H9 (cell line): ENCODE results near the gene COL27A1. TPM values are rescaled to one million over a fixed set of nuclear protein-coding genes. Genes with fewer than 3 reads are reported as not detected.
"Not testable (repeated sequence)": the region's sequence is repeated elsewhere in the genome, so short reads cannot be mapped to it uniquely, and the experiment has no call there.

Experiments
- DNase-seq: peaks from one replicate; pipeline ENCODE4 v3.0.0-alpha.2; 2017
- H2AFZ ChIP-seq: one replicate; pipeline ENCODE4 v1.6.1; 2013; ENCODE audit warnings: mild to moderate bottlenecking, low read length, control low read depth, moderate library complexity
- H2AK5ac ChIP-seq: 2 replicates; pipeline ENCODE4 v1.6.1; 2013; ENCODE audit warnings: low read length, control low read depth, mixed read lengths; ENCODE audit not compliant: insufficient read length
- H2BK120ac ChIP-seq: one replicate; pipeline ENCODE4 v1.6.1; 2013; ENCODE audit warnings: low read depth, mild to moderate bottlenecking, low read length, control low read depth, inconsistent platforms; ENCODE audit not compliant: poor library complexity, severe bottlenecking
- H2BK12ac ChIP-seq: 2 replicates; pipeline ENCODE4 v1.6.1; 2013; ENCODE audit warnings: low read length, control low read depth, mixed read lengths, low read depth; ENCODE audit not compliant: insufficient read length
- H2BK15ac ChIP-seq: 2 replicates; pipeline ENCODE4 v1.6.1; 2013; ENCODE audit warnings: low read depth, low read length, control low read depth
- H2BK20ac ChIP-seq: one replicate; pipeline ENCODE4 v1.6.1; 2013; ENCODE audit warnings: low read depth, mild to moderate bottlenecking, low read length, control low read depth, inconsistent platforms; ENCODE audit not compliant: poor library complexity, severe bottlenecking
- H2BK5ac ChIP-seq: 2 replicates; pipeline ENCODE4 v1.6.1; 2013; ENCODE audit warnings: low read length, control low read depth, mixed read lengths; ENCODE audit not compliant: insufficient read length
- H3K14ac ChIP-seq: 2 replicates; pipeline ENCODE4 v1.6.1; 2013; ENCODE audit warnings: low read length, control low read depth; ENCODE audit not compliant: insufficient read depth
- H3K18ac ChIP-seq: 2 replicates; pipeline ENCODE4 v1.6.1; 2013; ENCODE audit warnings: low read depth, mild to moderate bottlenecking, mixed read lengths, low read length, control low read depth; ENCODE audit not compliant: insufficient read length
- H3K23ac ChIP-seq: 2 replicates; pipeline ENCODE4 v1.6.1; 2013; ENCODE audit warnings: low read length, control low read depth, mixed read lengths, low read depth; ENCODE audit not compliant: insufficient read length
- H3K23me2 ChIP-seq: 2 replicates; pipeline ENCODE4 v1.6.1; 2013; ENCODE audit warnings: low read depth, mild to moderate bottlenecking, mixed read lengths, low read length, control low read depth; ENCODE audit not compliant: insufficient read length, poor library complexity, severe bottlenecking
- H3K27ac ChIP-seq: 2 replicates; pipeline ENCODE4 v1.5.1; 2013; ENCODE audit warnings: low read length, control low read depth, mixed read lengths, low read depth; ENCODE audit not compliant: insufficient read length
- H3K27me3 ChIP-seq: 2 replicates; pipeline ENCODE4 v1.6.1; 2013; ENCODE audit warnings: low read length, control low read depth, inconsistent platforms; ENCODE audit not compliant: insufficient read depth
- H3K4ac ChIP-seq: 2 replicates; pipeline ENCODE4 v1.6.1; 2013; ENCODE audit warnings: low read depth, mild to moderate bottlenecking, control low read depth, inconsistent platforms, low read length, moderate library complexity
- H3K4me1 ChIP-seq: 2 replicates; pipeline ENCODE4 v1.6.1; 2013; ENCODE audit warnings: low read length, control low read depth, inconsistent platforms; ENCODE audit not compliant: insufficient read depth
- H3K4me2 ChIP-seq: 2 replicates; pipeline ENCODE4 v1.6.1; 2013; ENCODE audit warnings: low read length, control low read depth, mixed read lengths; ENCODE audit not compliant: insufficient read length, insufficient read depth
- H3K56ac ChIP-seq: 2 replicates; pipeline ENCODE4 v1.6.1; 2013; ENCODE audit warnings: low read depth, mild to moderate bottlenecking, mixed read lengths, low read length, control low read depth; ENCODE audit not compliant: insufficient read length
- H3K79me1 ChIP-seq: 2 replicates; pipeline ENCODE4 v1.6.1; 2013; ENCODE audit warnings: low read depth, mild to moderate bottlenecking, moderate library complexity, low read length, control low read depth, inconsistent platforms; ENCODE audit not compliant: insufficient read depth, poor library complexity, severe bottlenecking
- H3K79me2 ChIP-seq: 2 replicates; pipeline ENCODE4 v1.6.1; 2013; ENCODE audit warnings: low read length, control low read depth, inconsistent platforms; ENCODE audit not compliant: insufficient read depth
- H3K9ac ChIP-seq: 2 replicates; pipeline ENCODE4 v1.6.1; 2013; ENCODE audit warnings: low read length, control low read depth, mixed read lengths; ENCODE audit not compliant: insufficient read length; ENCODE audit errors: extremely low read depth
- H3K9me3 ChIP-seq: one replicate; pipeline ENCODE4 v1.6.1; 2013; ENCODE audit warnings: low read depth, low read length, inconsistent platforms; ENCODE audit not compliant: control insufficient read depth
- H3T11ph ChIP-seq: one replicate; pipeline ENCODE4 v1.6.1; 2013; ENCODE audit warnings: mild to moderate bottlenecking, low read length, control low read depth, inconsistent platforms
- H4K20me1 ChIP-seq: one replicate; pipeline ENCODE4 v1.6.1; 2013; ENCODE audit not compliant: control insufficient read depth, insufficient read length, insufficient read depth
- H4K5ac ChIP-seq: 2 replicates; pipeline ENCODE4 v1.6.1; 2013; ENCODE audit warnings: low read depth, mild to moderate bottlenecking, mixed read lengths, low read length, control low read depth; ENCODE audit not compliant: insufficient read length
- H4K8ac ChIP-seq: replicated peaks from 2 replicates; pipeline ENCODE4 v1.6.1; 2013; ENCODE audit warnings: low read length, control low read depth, mixed read lengths, low read depth; ENCODE audit not compliant: insufficient read length
- H4K91ac ChIP-seq: 2 replicates; pipeline ENCODE4 v1.6.1; 2013; ENCODE audit warnings: low read depth, mild to moderate bottlenecking, moderate library complexity, mixed read lengths, low read length, control low read depth; ENCODE audit not compliant: insufficient read length
- H3K27ac Mint-ChIP-seq, 3 experiments: 2 replicates in 2 of 3; 3 replicates in 1 of 3; pipeline ENCODE4 v1.8.0; 2020 to 2021; ENCODE audit warnings: mixed read lengths in 3 of 3, mild to moderate bottlenecking in 1 of 3, moderate library complexity in 1 of 3
- H3K27me3 Mint-ChIP-seq: 2 replicates; pipeline ENCODE4 v1.8.0; 2021; ENCODE audit warnings: low read depth, mild to moderate bottlenecking, moderate library complexity, mixed read lengths
- H3K36me3 Mint-ChIP-seq, 3 experiments: 2 replicates in 2 of 3; 3 replicates in 1 of 3; pipeline ENCODE4 v1.8.0; 2020 to 2021; ENCODE audit warnings: low read depth in 3 of 3, mixed read lengths in 3 of 3; ENCODE audit not compliant: insufficient read depth in 1 of 3
- H3K4me1 Mint-ChIP-seq, 2 experiments: 2 replicates each; pipeline ENCODE4 v1.8.0; 2020; ENCODE audit warnings: mixed read lengths in 2 of 2
- H3K4me3 Mint-ChIP-seq, 2 experiments: 2 replicates in 1 of 2; 3 replicates in 1 of 2; pipeline ENCODE4 v1.8.0; 2020 to 2021; ENCODE audit warnings: mild to moderate bottlenecking in 2 of 2, mixed read lengths in 2 of 2, moderate library complexity in 1 of 2
- H3K9me3 Mint-ChIP-seq, 2 experiments: 2 replicates in 1 of 2; 3 replicates in 1 of 2; pipeline ENCODE4 v1.8.0; 2020; ENCODE audit warnings: mild to moderate bottlenecking in 2 of 2, mixed read lengths in 2 of 2, moderate library complexity in 1 of 2
- CTCF ChIP-seq: fragments of 200-600 bp; sonication (generic); conservative IDR thresholded peaks from 3 replicates; pipeline ENCODE4 v1.8.0; 2021; ENCODE audit warnings: antibody characterized with exemption, mild to moderate bottlenecking
- WGBS: extraction: QIAGEN DNeasy Blood & Tissue Kit; methylation state at CpG from one replicate; pipeline ENCODE4 v1.1.7; 2013; ENCODE audit warnings: missing lambda C conversion rate, low lambda C conversion rate, mixed read lengths; ENCODE audit not compliant: insufficient read length; ENCODE audit errors: extremely low coverage; 5-methylcytosine and 5-hydroxymethylcytosine counted together
- total RNA-seq: library from RNA; stranded (reverse); gene quantifications from 2 replicates; pipeline ENCODE4 v1.2.1, GENCODE V29; 2021

COL27A1 gene
- total RNA-seq, 1 experiment from 2014 or later, result 17.9 TPM

DNA sequence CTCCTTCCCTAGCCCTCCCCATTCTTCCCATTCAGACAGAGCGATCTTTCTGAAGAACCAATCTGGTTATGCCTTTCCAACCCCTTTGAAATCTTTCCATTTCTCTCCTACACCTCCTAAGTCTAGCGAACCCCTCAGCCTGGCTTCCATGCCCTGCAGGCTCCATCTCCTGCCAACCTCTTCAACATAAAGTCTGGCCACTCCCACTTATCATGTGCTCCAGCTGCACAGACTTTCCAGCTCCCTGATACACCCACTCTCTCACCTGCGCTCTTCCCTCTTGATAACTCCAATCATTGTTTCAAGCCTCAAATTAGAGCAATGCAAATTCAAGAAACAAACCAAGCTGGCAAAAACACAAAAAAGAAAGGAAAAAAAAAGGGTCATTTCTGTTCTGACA, 163.8 kb downstream of the COL27A1 start:
- DNase-seq, result no peak
- Histone ChIP-seq H3K79me1 (no peaks in the 10 kb centered on the region), H3K4me1 (no peaks in the 10 kb centered on the region), H3K56ac (no peak overlapping the region), H4K91ac (no peak overlapping the region), H3K23ac (no peak overlapping the region), H3K23me2 (no peaks in the 10 kb centered on the region), H3K27me3 (no peaks in the 10 kb centered on the region), H3K14ac (no peak overlapping the region), H2BK120ac (no peak overlapping the region), H3K4me2 (no peak overlapping the region), H3K9ac (no peak overlapping the region), H2AK5ac (no peak overlapping the region), H3K27ac (no peak overlapping the region), H2BK12ac (no peak overlapping the region), H3K9me3 (no peaks in the 10 kb centered on the region), H2BK5ac (no peak overlapping the region), H2BK15ac (no peak overlapping the region), H3K18ac (no peak overlapping the region), H2AFZ (no peak overlapping the region), H4K5ac (no peak overlapping the region), H2BK20ac (no peak overlapping the region), H3K79me2 (no peaks in the 10 kb centered on the region), H3T11ph (no peak overlapping the region), H4K20me1 (no peaks in the 10 kb centered on the region), H4K8ac (no peak overlapping the region), H3K4ac (no peak overlapping the region)
- no CpG with 5 or more reads among the region's 3 CpGs for WGBS
- TF ChIP-seq CTCF, result no peak
- H3K27me3 Mint-ChIP-seq, result peaks cover 6% of the 10 kb centered on the region
- H3K4me1 Mint-ChIP-seq, result peaks cover 0 to 5% of the 10 kb centered on the region in 2 experiments; a peak in 2 of 4 replicates
- H3K9me3 Mint-ChIP-seq, result no peaks in the 10 kb centered on the region
- no peaks in the 10 kb centered on the region for H3K36me3 Mint-ChIP-seq
- no peak overlapping the region for H3K4me3 Mint-ChIP-seq
- H3K27ac Mint-ChIP-seq, result no peak overlapping the region

DNA sequence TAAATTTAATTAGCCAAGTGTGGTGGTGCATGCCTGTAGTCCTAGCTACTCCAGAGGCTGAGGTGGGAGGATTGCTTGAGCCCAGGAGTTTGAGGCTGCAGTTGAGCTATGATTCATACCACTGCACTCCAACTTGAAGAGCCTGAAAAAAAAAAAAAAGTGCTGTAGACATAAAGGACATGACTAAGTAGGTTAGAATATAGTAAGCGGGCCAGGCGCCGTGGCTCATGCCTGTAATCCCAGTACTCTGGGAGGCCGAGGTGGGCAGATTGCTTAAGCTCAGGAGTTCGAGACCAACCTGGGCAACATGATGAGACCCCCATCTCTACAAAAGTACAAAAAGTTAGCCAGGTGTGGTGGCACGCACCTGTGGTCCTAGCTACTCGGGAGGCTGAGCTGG, 165.4 kb downstream of the COL27A1 start:
- H3K4me1 Mint-ChIP-seq, H4K91ac ChIP-seq, H4K20me1 ChIP-seq, H3K9ac ChIP-seq, H4K5ac ChIP-seq, H2BK120ac ChIP-seq, H2AK5ac ChIP-seq, H3K36me3 Mint-ChIP-seq, H3K4ac ChIP-seq, H3K4me1 ChIP-seq, H3K9me3 ChIP-seq, H3K79me1 ChIP-seq, H3K23ac ChIP-seq, H4K8ac ChIP-seq, H3K79me2 ChIP-seq, H3T11ph ChIP-seq, H3K27ac Mint-ChIP-seq, H2BK12ac ChIP-seq, H2BK5ac ChIP-seq, DNase-seq, H3K4me3 Mint-ChIP-seq, H3K4me2 ChIP-seq, H3K18ac ChIP-seq, H2AFZ ChIP-seq, H2BK20ac ChIP-seq, H3K56ac ChIP-seq, H3K9me3 Mint-ChIP-seq, H3K27me3 ChIP-seq, H3K27me3 Mint-ChIP-seq, H3K14ac ChIP-seq, H2BK15ac ChIP-seq, H3K23me2 ChIP-seq, H3K27ac ChIP-seq: not testable (repeated sequence)
- WGBS, result no CpG with 5 or more reads among the region's 7 CpGs
